IMR-90 (cell line): ENCODE data around the gene SLC7A6. TPM values are rescaled to one million over a fixed set of nuclear protein-coding genes. Genes with fewer than 3 reads are reported as not detected.

ENCODE experiments used
- ATAC-seq: fragments of 200-7000 bp; cut with Tn5 transposase; 2 replicates; pipeline ENCODE4 v1.9.1; 2020; ENCODE audit warnings: low read depth, mild to moderate bottlenecking, moderate library complexity
- BruUV-seq: library from RNA; stranded (reverse); fragments of 400-500 nt; replicated peaks from 2 replicates; lab custom pipeline; 2021; lab: Mats Ljungman, UMichigan
- CTCF ChIA-PET: fragments of 300-600 bp; formaldehyde crosslinking; extraction: SDS; loops from one replicate; lab custom pipeline; 2021; ENCODE audit warnings: antibody characterized with exemption; lab: Yijun Ruan, JAX
- POLR2A ChIA-PET: fragments of 300-600 bp; sonication (Branson Sonifier 250); formaldehyde crosslinking; loops from one replicate; lab custom pipeline; 2022; ENCODE audit warnings: antibody characterized with exemption; ENCODE audit not compliant: unreplicated experiment; lab: Charles Lee
- DNase-seq: peaks from one replicate; pipeline ENCODE4 v3.0.0; 2013
- H2AFZ ChIP-seq: replicated peaks from 2 replicates; pipeline ENCODE3; 2013; ENCODE audit warnings: low read length, mild to moderate bottlenecking; ENCODE audit not compliant: poor library complexity
- H2AK5ac ChIP-seq: 2 replicates; pipeline ENCODE4 v1.6.1; 2013; ENCODE audit warnings: low read depth, low read length, inconsistent platforms
- H2AK9ac ChIP-seq: replicated peaks from 2 replicates; pipeline ENCODE3; 2013; ENCODE audit warnings: mild to moderate bottlenecking, low read depth, low read length, moderate library complexity; ENCODE audit not compliant: poor library complexity
- H2BK120ac ChIP-seq: 2 replicates; pipeline ENCODE4 v1.6.1; 2013; ENCODE audit warnings: low read depth, low read length, inconsistent platforms
- H2BK15ac ChIP-seq: 3 replicates; pipeline ENCODE4 v1.6.1; 2013; ENCODE audit warnings: low read depth, low read length, inconsistent platforms
- H2BK20ac ChIP-seq: 2 replicates; pipeline ENCODE4 v1.6.1; 2013; ENCODE audit warnings: low read depth, mild to moderate bottlenecking, inconsistent platforms, low read length, moderate library complexity
- H2BK5ac ChIP-seq: 2 replicates; pipeline ENCODE4 v1.6.1; 2013; ENCODE audit warnings: mild to moderate bottlenecking, low read depth, low read length, inconsistent platforms; ENCODE audit not compliant: poor library complexity, severe bottlenecking
- H3K14ac ChIP-seq: replicated peaks from 2 replicates; pipeline ENCODE4 v1.6.1; 2013; ENCODE audit warnings: low read depth, low read length, inconsistent platforms
- H3K18ac ChIP-seq: 2 replicates; pipeline ENCODE4 v1.6.1; 2013; ENCODE audit warnings: low read depth, low read length, control low read depth
- H3K23ac ChIP-seq: 2 replicates; pipeline ENCODE4 v1.6.1; 2013; ENCODE audit warnings: low read depth, low read length, inconsistent platforms
- H3K27ac ChIP-seq: 2 replicates; pipeline ENCODE4 v1.5.1; 2013; ENCODE audit warnings: mild to moderate bottlenecking, control low read depth, low read length; ENCODE audit not compliant: insufficient read depth
- H3K27me3 ChIP-seq: 2 replicates; pipeline ENCODE4 v1.6.1; 2013; ENCODE audit warnings: low read length; ENCODE audit not compliant: control insufficient read depth, insufficient read depth
- H3K36me3 ChIP-seq: 2 replicates; pipeline ENCODE4 v1.6.1; 2013; ENCODE audit warnings: low read length, mixed read lengths; ENCODE audit not compliant: control insufficient read depth, insufficient read depth
- H3K4ac ChIP-seq: 2 replicates; pipeline ENCODE4 v1.6.1; 2013; ENCODE audit warnings: low read depth, low read length, inconsistent platforms
- H3K4me1 ChIP-seq: 2 replicates; pipeline ENCODE4 v1.6.1; 2013; ENCODE audit warnings: low read length, mixed read lengths; ENCODE audit not compliant: control insufficient read depth, insufficient read depth
- H3K4me2 ChIP-seq: 2 replicates; pipeline ENCODE4 v1.6.1; 2013; ENCODE audit warnings: low read depth, mild to moderate bottlenecking, control low read depth, low read length, moderate library complexity
- H3K4me3 ChIP-seq: 2 replicates; pipeline ENCODE4 v1.5.1; 2013; ENCODE audit warnings: low read depth, mild to moderate bottlenecking, control low read depth, low read length, moderate library complexity; ENCODE audit not compliant: insufficient read depth
- H3K56ac ChIP-seq: 2 replicates; pipeline ENCODE4 v1.6.1; 2013; ENCODE audit warnings: low read length, inconsistent platforms; ENCODE audit not compliant: insufficient read depth; ENCODE audit errors: extremely low read depth
- H3K79me1 ChIP-seq, 2 experiments: 2 replicates each; pipeline ENCODE4 v1.6.1; 2013; ENCODE audit warnings: low read length in 2 of 2, inconsistent platforms in 1 of 2, low read depth in 1 of 2
- H3K9ac ChIP-seq: 2 replicates; pipeline ENCODE4 v1.6.1; 2013; ENCODE audit warnings: low read depth, low read length, control low read depth
- H3K9me1 ChIP-seq: 2 replicates; pipeline ENCODE4 v1.6.1; 2013; ENCODE audit warnings: low read length, inconsistent platforms; ENCODE audit not compliant: insufficient read depth
- H3K9me3 ChIP-seq: 2 replicates; pipeline ENCODE4 v1.6.1; 2013; ENCODE audit warnings: low read length; ENCODE audit not compliant: control insufficient read depth, insufficient read depth
- H4K20me1 ChIP-seq: 2 replicates; pipeline ENCODE4 v1.6.1; 2013; ENCODE audit warnings: low read length, inconsistent platforms; ENCODE audit not compliant: insufficient read depth
- H4K5ac ChIP-seq: 2 replicates; pipeline ENCODE4 v1.6.1; 2013; ENCODE audit warnings: mild to moderate bottlenecking, low read depth, low read length, control low read depth
- H4K8ac ChIP-seq, 2 experiments: 2 replicates each; pipeline ENCODE4 v1.6.1; 2013; ENCODE audit warnings: low read depth in 2 of 2, low read length in 2 of 2, control low read depth in 1 of 2, inconsistent platforms in 1 of 2
- H4K91ac ChIP-seq: 2 replicates; pipeline ENCODE4 v1.6.1; 2013; ENCODE audit warnings: low read depth, low read length, inconsistent platforms; ENCODE audit not compliant: insufficient read depth
- BHLHE40 ChIP-seq: fragments of 150-350 bp; IDR thresholded peaks from 2 replicates; pipeline ENCODE4 v1.6.1; 2016; ENCODE audit warnings: mild to moderate bottlenecking, low read depth, low read length
- CEBPB ChIP-seq: IDR thresholded peaks from 2 replicates; pipeline ENCODE4 v1.6.1; 2012; ENCODE audit warnings: low read depth, low read length, improper control_type of control experiment
- CHD1 ChIP-seq: IDR thresholded peaks from 2 replicates; pipeline ENCODE4 v1.6.1; 2012; ENCODE audit warnings: low read depth, low read length, improper control_type of control experiment
- ELK1 ChIP-seq: fragments of 150-350 bp; IDR thresholded peaks from 2 replicates; pipeline ENCODE4 v1.6.1; 2016; ENCODE audit warnings: low read depth, mild to moderate bottlenecking, low read length, moderate library complexity, borderline replicate concordance
- FOS ChIP-seq: fragments of 150-350 bp; IDR thresholded peaks from 2 replicates; pipeline ENCODE4 v1.6.1; 2016; ENCODE audit warnings: low read depth, low read length
- MAFK ChIP-seq: IDR thresholded peaks from 2 replicates; pipeline ENCODE4 v1.6.1; 2012; ENCODE audit warnings: low read depth, low read length, improper control_type of control experiment
- NFE2L2 ChIP-seq: fragments of 150-350 bp; IDR thresholded peaks from 2 replicates; pipeline ENCODE4 v1.6.1; 2016; ENCODE audit warnings: low read depth, mild to moderate bottlenecking, low read length
- POLR2A ChIP-seq: IDR thresholded peaks from 2 replicates; pipeline ENCODE4 v1.6.1; 2012; ENCODE audit warnings: mild to moderate bottlenecking, low read depth, low read length
- RCOR1 ChIP-seq: IDR thresholded peaks from 2 replicates; pipeline ENCODE4 v1.6.1; 2012; ENCODE audit warnings: mild to moderate bottlenecking, low read length, improper control_type of control experiment; ENCODE audit not compliant: insufficient replicate concordance
- RFX5 ChIP-seq: IDR thresholded peaks from 2 replicates; pipeline ENCODE4 v1.8.0; 2012; ENCODE audit warnings: low read depth, mild to moderate bottlenecking, low read length, moderate library complexity
- SMC3 ChIP-seq: fragments of 150-350 bp; IDR thresholded peaks from 2 replicates; pipeline ENCODE4 v1.6.1; 2016; ENCODE audit warnings: low read depth, mild to moderate bottlenecking, antibody characterized with exemption, low read length, moderate library complexity
- USF2 ChIP-seq: fragments of 150-350 bp; IDR thresholded peaks from 2 replicates; pipeline ENCODE4 v1.6.1; 2017; ENCODE audit warnings: mild to moderate bottlenecking, antibody characterized with exemption, low read length, low read depth
- WGBS, 2 experiments: methylation state at CpG; one replicate each; pipeline versions ENCODE4 v1.1.5 to v1.1.7; 2013; ENCODE audit warnings: missing lambda C conversion rate in 2 of 2; ENCODE audit not compliant: insufficient read length in 1 of 2; ENCODE audit errors: extremely low coverage in 2 of 2; 5-methylcytosine and 5-hydroxymethylcytosine counted together
- dilution Hi-C: fragments of 300-500 bp; cut with HindIII; formaldehyde crosslinking; loops from one replicate; pipeline ENCODE4 v1.14.3; 2018; ENCODE audit warnings: low sequenced_read_pairs; ENCODE audit not compliant: unreplicated experiment
- in situ Hi-C: fragments of 300-500 bp; cut with MboI; formaldehyde crosslinking; loops from 3 replicates; pipeline ENCODE4 v1.14.3; 2019; ENCODE audit warnings: low sequenced_read_pairs, inconsistent platforms, mixed read lengths
- intact Hi-C: fragments of 100-400 bp; cut with micrococcal nuclease; formaldehyde crosslinking; loops from 2 replicates; pipeline ENCODE4 v1.10.0; 2022
- polyA plus RNA-seq, 3 experiments: library from polyadenylated mRNA; depleted of rRNA; stranded (reverse); fragments of >200 nt; gene quantifications; 2 replicates each; pipeline ENCODE4 v1.2.3, GENCODE V29; 2012; ENCODE audit warnings: low replicate concordance in 1 of 3
- total RNA-seq: library from RNA; depleted of rRNA; stranded (reverse); fragments of >200 nt; gene quantifications from 2 replicates; pipeline ENCODE4 v1.2.3, GENCODE V29; 2012

SLC7A6 gene
- total and polyA plus RNA-seq, 2 of the 4 experiments (the other 2 are of a cell fraction), result 29.4 to 36.1 TPM

- no peak overlapping the region for H2BK20ac ChIP-seq
- in situ Hi-C loops (no loop called here), dilution Hi-C loops (no loop called here), intact Hi-C loops (no loop called here)
- no TSS peak for BruUV-seq
- no peak overlapping the region for H4K5ac ChIP-seq
- no peak overlapping the region for H2AK5ac ChIP-seq
- H3K56ac ChIP-seq, result no peak overlapping the region
- peaks cover 66% of the 10 kb centered on the region for H3K36me3 ChIP-seq
- H4K91ac ChIP-seq, result no peak overlapping the region
- no peak overlapping the region for H3K4me2 ChIP-seq
- H3K27me3 ChIP-seq, result no peaks in the 10 kb centered on the region
- H3K79me1 ChIP-seq, result no peaks in the 10 kb centered on the region
- H3K9me1 ChIP-seq, result peaks cover 4% of the 10 kb centered on the region; the same call in 1 of the 2 replicates
- no peak overlapping the region for H2AFZ ChIP-seq
- POLR2A ChIA-PET, result no interaction called here
- CTCF ChIA-PET, result no interaction called here
- H3K27ac ChIP-seq, result no peak overlapping the region
- no peak overlapping the region for H3K4ac ChIP-seq
- no peak overlapping the region for H2BK15ac ChIP-seq
- H3K18ac ChIP-seq, result no peak overlapping the region
- ATAC-seq (no peak), DNase-seq (no peak)
- no peaks in the 10 kb centered on the region for H3K9me3 ChIP-seq
- no peaks in the 10 kb centered on the region for H3K4me1 ChIP-seq
- no peak overlapping the region for H3K14ac ChIP-seq
- TF ChIP-seq RCOR1 (no peak), CEBPB (no peak), BHLHE40 (no peak), MAFK (no peak), ELK1 (no peak), SMC3 (no peak), NFE2L2 (no peak), POLR2A (no peak), RFX5 (no peak), CHD1 (no peak), FOS (no peak), USF2 (no peak)
- no peak overlapping the region for H3K4me3 ChIP-seq
- H4K8ac ChIP-seq, result no peak overlapping the region
- no peak overlapping the region for H2BK5ac ChIP-seq
- no peak overlapping the region for H2BK120ac ChIP-seq
- no peaks in the 10 kb centered on the region; the same call in 1 of the 2 replicates for H4K20me1 ChIP-seq
- no peak overlapping the region for H3K23ac ChIP-seq
- no peak overlapping the region for H2AK9ac ChIP-seq
- WGBS, 2 experiments, result 100% methylated on average over 1 of the region's 4 CpGs; no CpG with 5 or more reads in 1 of the 2 experiments
- H3K9ac ChIP-seq, result no peak overlapping the region
These were observed 83.3 kb downstream of the SLC7A6 start for GRCh38 chr16:68347605-68348004.
